HEK293T (cell line): ENCODE measurements around the gene ELAPOR1.

ENCODE experiments used
- ARNT ChIP-seq: fragments of 450-650 bp; IDR thresholded peaks from 2 replicates; pipeline ENCODE4 v1.6.1; 2017; ENCODE audit warnings: mild to moderate bottlenecking
- BHLHE40 ChIP-seq: fragments of 450-650 bp; IDR thresholded peaks from 2 replicates; pipeline ENCODE4 v1.6.1; 2016; ENCODE audit warnings: mild to moderate bottlenecking, moderate library complexity, borderline replicate concordance
- ELF4 ChIP-seq: fragments of 450-650 bp; IDR thresholded peaks from 2 replicates; pipeline ENCODE4 v1.6.1; 2017; ENCODE audit warnings: antibody characterized with exemption
- FOXM1 ChIP-seq: fragments of 450-650 bp; IDR thresholded peaks from 2 replicates; pipeline ENCODE4 v1.6.1; 2017; ENCODE audit warnings: mild to moderate bottlenecking, borderline replicate concordance
- HDGF ChIP-seq: fragments of 450-650 bp; IDR thresholded peaks from 2 replicates; pipeline ENCODE4 v1.6.1; 2017; ENCODE audit warnings: antibody characterized with exemption, borderline replicate concordance
- L3MBTL2 ChIP-seq: fragments of 450-650 bp; conservative IDR thresholded peaks from 2 replicates; pipeline ENCODE4 v1.6.1; 2016; ENCODE audit warnings: mild to moderate bottlenecking
- NFRKB ChIP-seq: fragments of 450-650 bp; IDR thresholded peaks from 2 replicates; pipeline ENCODE4 v1.6.1; 2016; ENCODE audit warnings: mild to moderate bottlenecking, moderate library complexity
- SP1 ChIP-seq: fragments of 450-650 bp; IDR thresholded peaks from 2 replicates; pipeline ENCODE4 v1.6.1; 2017
- SUZ12 ChIP-seq: fragments of 450-650 bp; IDR thresholded peaks from 2 replicates; pipeline ENCODE4 v1.6.1; 2016; ENCODE audit warnings: mild to moderate bottlenecking
- TARDBP ChIP-seq: fragments of 450-650 bp; IDR thresholded peaks from 2 replicates; pipeline ENCODE4 v1.6.1; 2016
- ZNF384 ChIP-seq: fragments of 450-650 bp; IDR thresholded peaks from 2 replicates; pipeline ENCODE4 v1.6.1; 2016

DNA sequence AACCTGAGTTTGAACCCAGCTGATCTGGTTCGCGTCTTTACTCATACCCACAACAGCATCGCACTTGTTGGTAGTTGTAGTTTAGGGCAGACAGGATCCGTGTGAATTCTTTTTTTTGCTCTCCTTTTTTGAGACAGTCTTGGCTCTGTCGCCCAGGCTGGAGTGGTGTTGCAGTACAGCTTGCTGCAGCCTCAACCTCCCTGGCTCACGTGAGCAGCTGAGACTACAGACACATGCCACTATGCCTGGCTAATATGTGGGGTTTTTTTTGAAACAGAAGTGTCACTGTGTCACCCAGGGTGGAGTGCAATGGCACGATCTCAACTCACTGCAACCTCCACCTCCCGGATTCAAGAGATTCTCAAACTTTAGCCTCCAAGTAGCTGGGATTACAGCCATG, 46.0 kb upstream of the ELAPOR1 start:
- TF ChIP-seq SUZ12 (no peak), NFRKB (no peak), BHLHE40 (no peak), ARNT (no peak), L3MBTL2 (no peak), ELF4 (no peak), TARDBP (no peak), FOXM1 (no peak), ZNF384 (no peak), HDGF (no peak), SP1 (no peak)
